Stimulated activated CD8-positive, alpha-beta memory T cell treated with anti-CD3 and anti-CD28 coated beads, Interleukin-4, amount 100 ng/mL, for 48 hours (primary cell): ENCODE data around the gene RAPGEF1.
"Not testable (repeated sequence)": the region's sequence is repeated elsewhere in the genome, so short reads cannot be mapped to it uniquely, and the experiment has no call there.

Experiments
- DNase-seq: peaks from one replicate; pipeline ENCODE4 v3.0.0-alpha.2; 2020

Gene RAPGEF1

GRCh38 chr9:131728546-131728910 is 11.3 kb downstream of the RAPGEF1 start:
- no peak for DNase-seq

DNA sequence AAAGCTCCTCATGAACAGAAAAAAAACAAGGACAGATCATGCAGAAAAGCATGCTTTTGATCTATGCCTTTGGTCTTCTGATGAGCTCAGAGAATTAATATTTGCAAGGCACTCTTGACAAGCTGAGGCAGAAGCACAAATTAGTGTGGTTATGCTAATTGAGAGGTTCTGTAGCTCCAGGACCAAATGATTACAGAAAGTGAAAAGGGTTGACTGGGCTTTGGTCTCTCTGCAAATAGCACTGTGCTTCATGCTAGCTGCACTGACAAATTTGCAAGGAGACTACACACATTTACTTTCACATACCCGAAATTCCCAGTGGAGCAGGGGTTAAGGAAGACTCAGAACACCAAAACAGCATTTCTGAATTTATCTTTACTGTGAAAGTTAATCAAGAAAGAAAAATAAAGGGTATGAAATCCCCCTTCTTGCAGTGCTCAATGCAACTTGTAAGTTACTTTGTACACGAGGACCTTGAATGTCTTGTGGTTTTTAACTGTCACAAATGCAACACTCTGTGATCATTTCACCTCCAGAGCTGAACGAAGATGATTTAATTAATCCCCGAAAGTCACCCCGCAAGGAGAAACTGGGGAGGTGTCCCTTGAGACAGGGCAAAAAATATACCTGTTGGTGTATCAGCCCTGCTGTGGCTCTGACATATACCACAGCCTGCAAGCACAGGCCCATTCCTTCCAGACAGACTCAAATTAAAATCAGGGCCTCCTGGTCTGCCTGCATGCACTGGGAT is 11.9 kb downstream of the RAPGEF1 start:
- peak; percentile 47 for DNase-seq

DNA sequence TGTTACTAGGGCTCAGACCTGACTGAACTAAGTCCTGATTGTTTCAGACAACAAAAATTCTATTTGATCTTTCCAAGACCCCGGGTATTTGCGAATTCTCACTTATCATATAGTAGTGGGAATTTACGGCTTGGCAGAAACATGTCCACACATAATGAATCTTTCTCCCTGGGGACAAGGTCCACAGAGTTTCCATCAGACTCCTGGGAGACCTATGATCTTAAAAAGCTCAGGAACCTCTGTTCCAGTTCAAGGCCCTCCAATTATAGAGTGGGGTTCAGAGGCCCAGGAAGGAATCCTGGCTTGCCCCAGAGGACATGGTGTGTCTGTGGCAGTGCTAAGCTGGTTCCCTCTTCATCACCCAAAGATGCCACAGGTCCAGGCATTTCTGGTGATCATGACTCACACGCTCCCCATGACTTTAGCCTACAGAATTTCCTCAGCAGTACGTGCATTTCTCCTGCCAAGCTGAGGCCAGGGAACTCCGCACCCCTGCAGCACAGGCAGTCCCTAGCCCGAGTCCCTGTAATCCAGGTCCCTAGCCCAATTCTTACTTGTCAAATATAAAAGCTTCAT is 12.6 kb downstream of the RAPGEF1 start:
- peak; percentile 49 for DNase-seq

DNA sequence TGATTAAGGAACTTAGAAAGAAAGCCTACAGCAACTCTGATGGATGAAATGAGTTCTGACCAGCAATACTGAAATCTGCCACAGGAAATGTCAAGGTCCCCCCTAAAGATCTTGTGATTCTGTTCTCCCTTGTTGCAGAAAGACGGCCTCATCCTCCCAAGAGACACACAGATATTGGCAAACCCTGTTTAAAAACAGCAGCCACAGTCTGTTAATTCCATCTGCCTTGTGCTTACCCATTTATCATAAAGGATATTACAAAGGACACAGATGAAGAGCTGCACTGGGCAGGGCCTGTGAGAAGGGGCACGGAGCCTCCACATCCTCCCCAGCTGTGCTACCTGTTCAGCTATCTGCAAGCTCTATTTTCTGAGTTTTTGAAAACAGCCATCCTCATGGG is 15.2 kb downstream of the RAPGEF1 start:
- DNase-seq, result no peak

GRCh38 chr9:131723632-131724031 is 16.2 kb downstream of the RAPGEF1 start:
- DNase-seq, result no peak

GRCh38 chr9:131722255-131722654 is 17.6 kb downstream of the RAPGEF1 start:
- DNase-seq, result no peak

DNA sequence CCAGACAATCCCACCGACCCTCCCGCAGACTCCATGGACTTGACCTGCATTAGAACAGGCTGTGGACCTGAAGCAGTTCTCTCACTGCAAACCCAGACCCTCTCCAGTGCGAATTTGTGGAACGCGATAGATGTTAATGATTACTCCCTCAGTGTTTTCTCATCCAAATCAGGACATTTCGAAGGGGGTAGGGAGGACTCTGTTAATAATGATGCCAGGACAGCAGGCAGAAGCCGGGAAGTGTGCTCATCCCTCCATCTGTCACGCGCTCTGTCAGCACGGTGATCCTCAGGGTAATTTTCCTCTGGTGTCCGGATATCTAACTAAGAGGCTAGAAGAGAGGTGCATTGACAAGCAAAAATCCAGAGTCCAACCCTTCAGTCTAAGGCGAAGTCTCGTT is 18.8 kb downstream of the RAPGEF1 start:
- DNase-seq, result no peak

DNA sequence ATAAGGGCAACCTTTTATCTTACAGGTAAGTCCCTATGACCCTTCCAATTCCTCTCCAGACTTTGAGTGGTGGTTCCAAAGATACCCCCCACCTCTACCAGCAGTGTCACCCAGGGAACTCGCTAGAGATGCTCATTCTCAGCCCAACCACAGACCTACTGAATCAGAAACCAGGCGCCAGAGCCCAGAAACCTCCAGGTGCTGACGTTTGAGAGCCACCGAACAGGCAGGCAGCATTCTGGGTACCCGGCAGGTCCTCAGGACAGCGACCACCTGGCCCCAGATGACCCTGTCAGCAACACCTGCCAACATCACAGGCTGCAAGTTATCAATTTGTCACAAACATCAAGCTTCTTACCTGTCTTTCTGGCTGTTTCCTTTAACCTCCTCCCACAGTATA is 19.5 kb downstream of the RAPGEF1 start:
- peak; percentile 62 for DNase-seq

- no peak for DNase-seq
These were observed 20.5 kb downstream of the RAPGEF1 start for GRCh38 chr9:131719262-131719908.

GRCh38 chr9:131717719-131718460 is 22.0 kb downstream of the RAPGEF1 start:
- DNase-seq, result no peak

- no peak for DNase-seq
These were observed 24.0 kb downstream of the RAPGEF1 start for GRCh38 chr9:131715906-131716305.

DNA sequence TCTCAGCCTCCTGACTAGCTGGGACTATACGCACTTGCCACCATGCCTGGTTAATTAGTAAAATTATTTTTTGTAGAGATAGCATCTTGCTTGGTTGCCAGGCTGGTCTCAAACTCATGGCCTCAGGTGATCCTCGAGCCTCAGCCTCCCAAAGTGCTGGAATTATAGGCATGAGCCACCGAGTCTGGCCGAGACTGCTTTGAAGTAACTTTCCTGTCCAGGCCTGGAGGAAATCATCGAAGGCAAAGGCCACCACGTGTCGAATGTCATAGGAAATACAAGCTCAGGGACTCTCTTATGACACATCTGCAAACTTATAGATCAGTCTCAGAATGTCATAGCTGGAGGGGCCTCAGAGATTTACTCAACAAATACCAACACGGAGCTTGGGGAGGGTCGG is 25.1 kb downstream of the RAPGEF1 start:
- no peak for DNase-seq

- no peak for DNase-seq
These were observed 25.7 kb downstream of the RAPGEF1 start for GRCh38 chr9:131714161-131714646.

DNA sequence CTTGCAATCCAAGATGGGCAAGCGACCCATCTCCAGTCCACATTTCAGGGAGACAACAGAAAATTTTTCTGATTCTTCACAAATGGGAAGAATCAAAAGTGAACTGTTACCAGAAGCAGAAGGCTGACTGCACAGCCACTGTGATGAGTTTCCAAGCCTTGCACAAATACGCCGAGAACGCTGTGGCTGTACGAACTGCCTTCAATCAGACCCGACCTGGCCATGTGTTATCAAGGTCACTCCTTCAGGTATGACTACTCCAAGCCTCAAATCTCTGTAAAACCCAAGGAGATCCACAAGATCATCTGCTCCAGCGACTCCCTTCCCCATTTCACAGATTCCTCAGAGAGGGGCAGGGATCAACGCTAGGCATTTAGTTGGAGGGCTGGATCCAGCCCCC is 26.9 kb downstream of the RAPGEF1 start:
- no peak for DNase-seq

DNA sequence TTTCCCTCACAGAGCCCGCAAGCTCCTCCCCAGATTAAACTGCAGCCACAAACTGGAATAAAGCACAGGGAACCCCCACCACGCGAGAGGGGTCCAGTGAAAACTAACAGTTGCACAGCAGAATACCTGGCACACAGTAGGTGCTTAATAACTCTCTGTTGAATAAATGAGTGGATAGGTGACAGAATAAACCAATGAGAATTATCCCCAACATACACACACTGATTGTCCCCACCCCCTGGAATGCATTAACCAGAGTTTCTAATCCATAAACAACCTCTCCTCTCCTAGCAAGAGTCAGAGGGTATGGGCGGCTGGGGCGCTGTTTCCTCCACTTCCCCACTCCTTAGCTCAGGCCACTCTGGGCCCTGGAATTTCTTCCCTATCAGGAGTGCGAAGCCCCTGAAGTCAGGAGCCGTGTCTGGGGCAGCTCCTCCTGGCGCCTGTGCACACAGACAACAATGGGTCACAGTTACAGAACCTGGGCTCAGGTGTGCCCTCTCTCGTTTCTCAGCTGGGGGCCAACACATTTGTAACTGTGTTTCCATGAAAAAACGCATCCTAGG is 27.6 kb downstream of the RAPGEF1 start:
- no peak for DNase-seq

- no peak for DNase-seq
These were observed 30.0 kb downstream of the RAPGEF1 start for GRCh38 chr9:131709771-131710431.

- DNase-seq, result not testable (repeated sequence)
These were observed 30.7 kb downstream of the RAPGEF1 start for GRCh38 chr9:131709010-131709770.

GRCh38 chr9:131708226-131709002 is 31.5 kb downstream of the RAPGEF1 start:
- no peak for DNase-seq

DNA sequence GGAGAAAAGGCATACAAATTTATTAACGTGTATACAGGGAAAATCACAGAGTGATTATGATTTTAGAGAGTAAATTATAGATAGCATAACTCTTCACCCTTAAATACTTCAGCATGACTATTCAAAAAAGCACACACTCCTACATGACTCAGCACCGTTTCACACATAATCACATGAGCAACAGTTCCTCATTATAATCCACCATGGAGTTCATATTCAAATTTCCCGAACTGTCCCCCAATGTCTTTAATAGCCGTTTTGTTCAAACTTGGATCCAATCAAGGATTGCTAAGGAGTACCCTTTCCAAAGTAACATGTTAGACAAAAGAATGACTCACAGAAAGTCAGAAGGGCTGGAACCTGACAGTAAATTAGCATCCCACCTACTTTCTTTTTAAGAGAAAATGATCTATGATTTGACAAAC is 32.1 kb downstream of the RAPGEF1 start:
- no peak for DNase-seq

DNA sequence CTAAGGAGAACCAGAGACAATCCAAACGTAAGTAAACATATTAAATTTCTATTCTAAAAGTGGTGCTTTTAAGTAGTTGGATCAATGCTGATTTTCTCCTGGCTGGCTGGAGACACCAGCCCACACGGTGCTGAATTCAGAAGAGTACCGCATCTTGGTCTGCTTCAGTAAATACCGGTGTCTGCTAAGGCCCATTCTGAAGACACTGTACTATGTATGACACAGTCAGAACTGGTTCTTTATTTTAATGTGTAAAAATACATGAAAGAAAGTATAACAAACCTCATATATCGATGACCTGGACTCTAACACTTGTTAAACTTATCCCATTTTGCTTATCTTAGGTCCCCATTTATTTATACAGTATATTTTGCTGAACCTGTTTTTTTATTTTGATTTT is 32.8 kb downstream of the RAPGEF1 start:
- no peak for DNase-seq

GRCh38 chr9:131706608-131706970 is 33.3 kb downstream of the RAPGEF1 start:
- DNase-seq, result no peak
